HG03066 (cell line): Measurements from ENCODE around the gene BACE2.

Source experiments
- ATAC-seq: cut with Tn5 transposase; IDR thresholded peaks from one replicate; pipeline ENCODE4 v1.9.1; 2021; ENCODE audit warnings: low read depth; ENCODE audit not compliant: unreplicated experiment

Gene BACE2

GRCh38 chr21:41209016-41209619 is 41.2 kb downstream of the BACE2 start:
- ATAC-seq: no peak

GRCh38 chr21:41210426-41211059 is 42.6 kb downstream of the BACE2 start:
- ATAC-seq: no peak

- ATAC-seq: no peak
Measured at GRCh38 chr21:41211060-41211805, 43.3 kb downstream of the BACE2 start.

- no peak for ATAC-seq
Measured at GRCh38 chr21:41213021-41213420, 45.1 kb downstream of the BACE2 start.

- no peak for ATAC-seq
Measured at GRCh38 chr21:41215856-41216408, 48.0 kb downstream of the BACE2 start.

- no peak for ATAC-seq
Measured at GRCh38 chr21:41216486-41216885, 48.5 kb downstream of the BACE2 start.

- ATAC-seq: no peak
Measured at GRCh38 chr21:41217671-41218385, 49.9 kb downstream of the BACE2 start.

GRCh38 chr21:41219498-41220207 is 51.7 kb downstream of the BACE2 start:
- ATAC-seq: no peak

- no peak for ATAC-seq
Measured at GRCh38 chr21:41220208-41220733, 52.3 kb downstream of the BACE2 start.

- no peak for ATAC-seq
Measured at GRCh38 chr21:41222247-41223068, 54.5 kb downstream of the BACE2 start.

- no peak for ATAC-seq
Measured at GRCh38 chr21:41226853-41227252, 58.9 kb downstream of the BACE2 start.

GRCh38 chr21:41227357-41228005 is 59.5 kb downstream of the BACE2 start:
- ATAC-seq: no peak

- ATAC-seq: no peak
Measured at GRCh38 chr21:41228006-41228370, 60.0 kb downstream of the BACE2 start.

GRCh38 chr21:41228492-41228891 is 60.5 kb downstream of the BACE2 start:
- ATAC-seq: no peak

GRCh38 chr21:41228958-41229357 is 61.0 kb downstream of the BACE2 start:
- ATAC-seq: no peak

- no peak for ATAC-seq
Measured at GRCh38 chr21:41229509-41230248, 61.7 kb downstream of the BACE2 start.

GRCh38 chr21:41230497-41230896 is 62.5 kb downstream of the BACE2 start:
- no peak for ATAC-seq

- ATAC-seq: no peak
Measured at GRCh38 chr21:41231060-41231459, 63.1 kb downstream of the BACE2 start.
